Right kidney (tissue), 1 donor: Measurements from ENCODE around the gene FAM120B.

Experiments used
- DNase-seq: peaks from one replicate; pipeline ENCODE4 v3.0.0-alpha.2; 2016

Gene FAM120B

DNA sequence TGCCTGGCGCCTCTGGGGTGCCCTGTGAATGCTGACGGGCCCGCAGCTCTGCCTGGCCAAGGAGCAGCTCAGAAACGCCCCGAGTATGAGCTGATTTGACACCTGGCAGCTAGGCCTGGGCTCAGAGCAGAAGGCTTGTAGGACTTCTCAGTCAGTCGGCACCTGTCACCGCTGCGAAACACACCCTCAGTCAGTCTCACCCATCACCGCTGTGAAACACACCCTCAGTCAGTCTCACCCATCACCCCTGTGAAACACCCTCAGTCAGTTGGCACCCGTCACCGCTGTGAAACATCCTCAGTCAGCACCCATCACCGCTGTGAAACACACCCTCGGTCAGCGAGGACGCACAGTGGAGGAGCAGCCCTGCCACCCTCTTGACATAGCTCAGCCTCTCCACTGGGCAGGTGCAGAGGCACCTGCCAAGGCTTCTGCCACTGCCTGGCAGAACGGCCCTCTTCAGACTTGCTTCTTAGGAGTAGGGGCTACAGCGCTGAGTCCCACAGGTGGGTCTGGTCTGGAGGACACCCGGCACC, 137.6 kb downstream of the FAM120B start:
- DNase-seq = no peak

DNA sequence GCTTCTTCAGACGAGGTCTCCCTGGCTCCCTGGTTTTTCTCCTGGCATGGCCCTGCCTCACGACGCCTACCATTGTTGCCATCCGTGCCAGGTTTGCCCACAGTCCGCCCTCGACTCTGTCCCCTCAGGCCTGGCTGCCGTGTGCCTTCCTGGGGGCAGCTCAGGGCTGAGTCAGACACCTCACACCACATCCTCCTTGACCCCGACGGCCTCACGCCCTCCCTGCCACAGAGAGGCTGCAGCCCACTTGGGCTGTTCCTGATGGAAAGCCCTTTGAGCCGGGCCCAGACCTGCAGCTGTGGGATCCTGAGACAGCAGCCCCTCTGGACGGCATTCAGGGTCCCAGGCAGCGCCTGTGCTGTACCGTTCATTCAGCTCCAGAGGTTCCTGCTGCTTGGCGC, 138.3 kb downstream of the FAM120B start:
- no peak for DNase-seq

DNA sequence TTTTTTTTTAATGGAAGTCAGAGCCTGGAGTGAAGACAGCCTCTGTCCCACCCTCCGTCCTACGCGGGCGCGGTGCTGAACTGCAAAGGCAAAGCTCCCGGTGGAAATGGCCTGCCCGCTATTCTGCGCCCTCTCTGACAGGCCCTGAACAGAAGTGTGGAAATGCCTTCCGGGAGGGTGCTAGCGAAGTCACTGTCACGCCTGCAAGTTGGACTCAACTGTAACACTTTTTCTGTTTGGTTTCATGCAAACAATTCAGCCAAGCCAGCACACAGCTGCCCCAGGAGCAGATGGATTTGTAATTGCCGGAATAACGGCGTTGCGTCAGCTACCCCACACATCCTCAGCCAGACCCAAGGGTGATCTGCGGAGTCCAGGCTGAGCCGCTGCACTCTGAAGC, 138.9 kb downstream of the FAM120B start:
- no peak for DNase-seq

DNA sequence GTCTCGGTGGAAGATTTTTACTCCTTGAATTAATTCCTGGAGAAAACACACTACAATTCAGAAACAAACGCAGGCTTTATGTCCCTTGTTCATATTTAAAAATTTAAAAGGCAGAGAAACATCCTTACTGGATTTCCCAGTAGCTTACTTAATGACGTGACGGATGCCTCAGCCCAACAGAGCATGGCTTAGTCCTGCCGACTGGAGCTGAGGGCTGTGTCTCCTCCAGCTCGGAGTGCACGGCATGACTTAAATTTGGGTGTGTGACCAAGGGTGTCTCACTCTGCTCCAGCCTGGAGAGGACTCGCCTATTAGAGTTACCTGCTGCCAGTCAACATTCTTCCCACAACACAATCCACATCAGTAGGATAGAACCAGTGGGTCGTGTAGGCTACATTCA, 139.4 kb downstream of the FAM120B start:
- DNase-seq = no peak

DNA sequence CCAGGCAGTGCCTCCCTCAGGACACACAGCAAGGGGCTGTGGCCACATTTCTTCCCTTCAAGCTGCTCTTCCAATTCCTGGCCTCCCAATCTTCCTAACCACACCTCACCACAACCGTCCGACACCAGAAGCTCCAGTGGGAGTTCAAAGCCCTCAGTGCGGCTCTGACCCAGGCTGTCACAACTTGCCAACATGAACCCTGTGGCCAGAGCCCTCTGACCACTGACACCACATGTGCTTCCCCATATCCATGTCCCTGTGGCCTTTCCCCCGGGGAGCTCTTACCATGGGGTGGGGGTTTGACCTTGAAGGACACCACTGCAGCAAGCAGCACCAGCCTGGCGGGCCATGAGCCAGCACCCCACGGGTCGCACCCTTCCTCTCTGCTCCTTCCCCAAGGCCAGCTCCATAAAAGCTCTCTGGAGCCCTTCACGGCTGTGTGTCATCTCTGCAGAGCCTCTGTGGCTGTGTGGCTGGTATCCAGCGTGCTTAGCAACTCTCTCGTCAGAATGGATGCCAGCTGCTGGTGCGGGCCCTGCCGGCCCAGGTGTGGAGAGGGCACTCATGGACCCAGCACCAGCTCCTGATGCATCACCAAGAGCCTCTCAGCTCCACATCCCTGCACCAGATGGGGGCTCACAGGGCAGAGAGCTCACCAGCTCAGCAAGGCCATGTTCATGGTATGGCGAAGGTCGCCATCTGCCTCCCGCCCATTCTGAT, 140.4 kb downstream of the FAM120B start:
- no peak for DNase-seq

DNA sequence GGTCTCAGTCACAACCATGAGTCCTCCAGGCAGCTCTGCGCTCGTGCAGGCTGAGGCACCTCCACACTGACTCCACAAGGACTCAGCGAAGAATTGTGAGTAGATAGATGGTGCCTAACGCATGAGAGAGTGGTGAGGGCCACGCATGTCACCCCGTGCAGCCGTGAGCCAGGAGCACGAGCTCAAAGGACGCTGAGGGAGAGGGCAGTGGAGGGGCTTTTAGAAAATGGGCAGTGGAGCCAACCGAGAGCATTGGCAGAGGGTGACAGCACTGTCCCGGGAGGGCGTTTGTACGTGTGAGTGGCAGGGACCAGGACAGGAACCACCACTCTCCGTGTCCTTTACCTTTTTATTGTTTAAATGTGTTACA, 141.0 kb downstream of the FAM120B start:
- DNase-seq = no peak

DNA sequence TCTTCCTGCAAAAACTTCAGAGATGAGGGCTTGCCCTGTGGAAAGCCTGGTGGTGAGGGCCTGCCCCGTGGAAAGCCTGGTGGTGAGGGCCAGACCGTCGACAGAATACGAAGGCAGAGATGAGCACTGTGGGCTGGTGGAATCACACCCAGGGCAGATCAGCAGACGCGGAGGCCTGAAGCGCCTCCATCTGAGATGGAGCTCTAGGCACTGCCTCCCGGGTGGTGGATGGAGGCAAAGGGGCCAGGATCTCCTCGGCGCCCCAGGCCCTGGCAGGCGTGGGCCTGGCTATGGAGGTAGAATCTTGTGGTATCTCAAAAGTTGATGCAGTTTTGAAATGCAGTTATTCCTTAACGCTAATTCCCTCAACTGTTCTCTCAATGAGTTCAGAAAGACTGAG, 141.8 kb downstream of the FAM120B start:
- DNase-seq = no peak

DNA sequence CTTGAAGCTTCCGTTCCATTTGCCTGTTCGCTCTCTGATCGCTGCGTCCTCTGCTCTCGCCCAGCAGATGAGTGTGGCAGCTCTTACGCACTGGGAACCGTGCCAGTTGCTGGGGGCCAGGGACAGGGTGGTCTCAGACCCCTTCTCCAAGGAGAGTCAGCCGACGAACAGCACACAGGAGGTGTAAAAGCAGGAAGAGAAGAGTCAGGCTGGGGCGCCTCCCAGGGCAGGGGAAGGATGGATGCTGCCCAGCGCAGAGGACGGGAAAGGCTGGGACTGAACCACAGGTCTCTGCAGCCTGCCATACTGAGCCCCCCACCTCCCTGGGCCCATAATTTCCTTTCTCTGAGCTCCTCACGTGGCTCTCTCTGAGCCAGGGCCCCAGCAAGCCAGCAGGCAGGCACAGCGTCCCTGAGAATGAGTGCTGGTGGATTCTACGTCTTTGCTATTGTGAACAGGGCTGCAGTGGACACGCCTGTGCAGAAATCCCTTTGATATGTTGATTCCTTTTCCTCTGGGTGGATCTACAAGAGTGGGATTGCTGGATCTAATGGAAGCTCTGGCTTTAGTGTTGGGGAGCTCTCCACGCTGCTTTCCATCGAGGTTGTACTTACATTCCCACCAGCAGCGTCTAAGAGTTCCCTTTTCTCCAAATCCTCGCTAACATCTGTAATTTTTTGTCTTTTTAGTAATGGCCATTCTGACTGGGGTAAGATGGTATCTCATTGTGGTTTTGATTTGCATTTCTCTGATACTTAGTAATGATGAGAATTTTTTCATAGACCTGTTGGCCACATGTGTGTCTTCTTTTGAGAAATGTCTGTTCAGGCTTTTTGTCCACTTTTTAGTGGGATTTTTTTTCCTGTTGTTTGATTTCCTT, 142.4 kb downstream of the FAM120B start:
- DNase-seq = no peak

DNA sequence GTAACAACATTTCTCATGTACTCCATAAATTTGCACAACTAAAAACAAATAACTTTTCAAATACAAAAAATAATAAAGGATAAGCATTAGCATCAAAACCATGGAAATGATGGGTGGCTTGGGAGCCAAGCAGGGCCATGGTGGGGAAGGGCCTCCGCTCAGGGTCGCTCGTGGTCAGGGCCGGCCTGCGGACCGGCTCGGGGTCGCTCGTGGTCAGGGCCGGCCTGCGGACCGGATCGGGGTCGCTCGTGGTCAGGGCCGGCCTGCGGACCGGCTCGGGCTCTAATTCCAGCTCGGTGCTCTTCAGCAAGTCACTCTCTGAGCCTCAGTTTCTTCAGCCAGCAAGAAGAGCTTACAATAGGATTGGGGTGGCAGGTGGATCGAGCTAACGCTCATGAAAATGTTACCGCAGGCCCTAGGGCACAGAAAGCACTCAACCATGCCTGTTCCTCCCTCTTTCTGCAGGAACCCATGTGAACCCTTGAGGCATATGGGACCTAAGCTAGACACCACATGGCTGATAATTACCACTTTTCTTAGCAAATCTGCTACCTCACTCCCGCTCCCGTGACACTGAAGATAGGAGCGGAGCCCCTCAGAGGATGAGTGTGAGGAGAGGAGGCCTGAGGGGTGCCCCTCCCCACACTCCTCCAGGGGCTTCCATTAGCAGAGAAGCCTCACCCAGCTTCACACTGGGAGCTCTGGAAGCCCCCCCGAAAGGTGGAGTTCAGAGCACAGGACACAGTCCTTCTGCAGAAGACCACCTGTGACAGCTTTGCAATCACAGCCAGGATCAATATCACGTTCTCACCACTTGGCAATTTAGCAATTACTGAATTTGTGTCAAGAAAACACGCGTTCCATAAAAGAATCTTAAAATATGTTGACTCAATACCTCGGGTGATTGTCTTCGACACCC, 143.5 kb downstream of the FAM120B start:
- no peak for DNase-seq

DNA sequence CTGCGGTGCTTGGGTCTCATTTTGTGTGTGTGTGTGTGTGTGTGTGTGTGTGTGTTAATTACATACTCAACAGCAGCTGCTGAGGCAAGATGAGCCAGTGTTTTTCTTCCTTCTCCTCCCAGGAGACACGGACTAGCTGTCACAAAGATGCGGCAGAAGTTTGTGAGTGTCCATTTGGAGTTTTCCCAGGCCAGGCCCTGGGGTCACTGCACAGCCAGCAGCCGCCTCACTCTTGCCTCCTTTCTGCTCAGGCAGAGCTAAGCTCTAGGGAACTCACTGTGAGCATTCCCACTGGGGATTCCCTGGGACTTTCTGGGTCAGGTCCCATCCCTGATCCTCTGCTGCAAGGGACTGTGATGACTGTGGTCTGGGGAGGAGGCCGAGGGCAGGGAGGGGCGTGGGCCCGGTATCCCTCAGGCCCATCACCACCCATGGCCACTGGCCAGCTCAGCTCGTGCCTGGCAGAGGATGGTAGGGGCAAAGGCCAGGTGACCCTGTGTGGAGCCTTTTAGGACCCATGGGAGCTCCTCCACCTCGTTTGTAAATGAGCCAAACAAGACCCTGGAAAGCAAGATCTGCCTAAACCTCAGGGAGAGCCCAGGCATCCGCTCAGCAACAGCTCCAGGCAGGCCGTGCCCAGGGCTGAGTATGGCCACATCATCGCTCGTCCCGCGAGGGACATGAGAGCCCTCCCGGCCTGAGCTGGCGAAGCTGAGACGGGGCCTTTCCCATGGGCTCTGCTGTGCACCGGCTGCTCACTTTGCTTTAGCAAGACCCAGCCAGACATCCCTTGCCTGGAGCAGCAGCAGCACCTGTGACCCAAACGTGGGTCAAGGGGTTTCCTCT, 144.6 kb downstream of the FAM120B start:
- DNase-seq = no peak

DNA sequence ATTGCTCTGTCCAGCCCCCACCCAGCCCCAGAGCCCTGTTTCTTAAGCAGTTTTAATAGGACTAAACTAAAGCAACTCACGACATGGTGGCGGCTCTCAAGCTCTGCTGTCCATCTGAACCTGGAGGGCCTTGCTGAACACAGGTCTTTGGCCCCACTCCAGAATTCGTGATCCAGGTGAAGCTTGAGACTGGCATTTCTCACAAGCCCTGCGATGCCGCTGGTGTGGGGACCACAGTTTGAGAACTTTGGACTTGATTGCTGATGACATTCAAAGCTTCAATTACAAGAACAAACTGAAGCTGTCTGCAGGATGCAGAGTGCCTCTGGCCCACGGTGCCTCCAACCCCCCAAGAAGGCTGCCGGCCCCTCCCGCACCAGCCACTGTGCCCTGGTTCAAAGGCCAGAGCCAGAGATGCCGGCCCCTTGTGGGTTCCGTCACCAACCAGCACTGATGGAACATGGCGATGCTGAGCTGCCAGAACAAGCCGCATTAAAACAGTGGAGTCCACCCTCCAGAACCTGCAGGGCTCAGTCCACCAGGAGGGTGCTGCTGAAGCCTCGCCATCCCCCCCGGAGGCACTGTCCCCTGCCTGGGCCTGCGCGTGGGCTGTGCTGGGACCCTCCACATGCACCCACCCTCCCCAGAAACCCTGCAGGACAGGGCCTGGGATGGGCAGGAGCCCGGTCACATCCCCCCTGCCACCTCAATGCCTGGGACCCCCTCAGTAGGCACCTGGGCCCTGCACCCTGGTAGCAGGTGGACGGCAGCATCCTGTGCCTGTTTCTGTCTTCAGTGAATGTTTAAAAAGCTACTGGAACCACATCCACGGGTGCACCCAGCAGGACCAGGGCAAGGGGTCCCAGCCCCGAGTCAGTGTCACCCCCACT, 145.4 kb downstream of the FAM120B start:
- DNase-seq = no peak

DNA sequence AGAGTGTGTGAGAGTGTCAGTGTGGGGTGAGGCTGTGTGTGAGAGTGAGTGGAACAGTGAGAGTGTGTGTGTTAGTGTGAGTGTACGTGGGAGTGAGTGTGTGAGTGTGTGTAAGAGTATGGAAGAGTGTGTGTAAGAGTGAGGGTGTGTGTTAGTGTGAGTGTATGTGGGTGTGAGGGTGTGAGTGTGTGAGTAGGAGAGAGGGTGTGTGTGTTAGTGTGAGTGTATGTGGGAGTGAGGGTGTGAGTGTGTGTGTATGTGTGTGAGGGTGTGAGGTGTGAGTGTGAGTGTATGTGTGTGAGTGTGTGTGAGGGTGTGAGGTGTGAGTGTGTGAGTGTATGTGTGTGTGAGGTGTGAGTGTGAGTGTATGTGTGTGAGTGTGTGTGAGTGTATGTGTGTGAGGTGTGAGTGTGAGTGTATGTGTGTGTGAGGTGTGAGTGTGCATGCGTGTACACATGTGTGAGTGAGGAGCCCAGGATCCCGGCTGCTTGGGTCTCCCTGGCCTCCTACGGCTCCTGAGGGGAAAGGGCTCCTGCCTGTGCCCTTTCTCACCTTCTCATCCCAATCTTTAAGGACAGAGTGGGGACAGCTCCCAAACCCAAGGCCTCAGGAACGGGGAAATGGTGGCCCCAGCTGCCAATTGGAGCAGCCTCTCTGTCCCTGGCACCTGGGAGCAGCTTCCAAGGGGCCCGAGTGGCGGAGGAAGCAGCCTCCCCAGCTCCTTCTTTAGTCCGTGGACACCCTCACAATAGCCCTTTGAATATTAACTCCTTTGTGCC, 146.4 kb downstream of the FAM120B start:
- DNase-seq = no peak

DNA sequence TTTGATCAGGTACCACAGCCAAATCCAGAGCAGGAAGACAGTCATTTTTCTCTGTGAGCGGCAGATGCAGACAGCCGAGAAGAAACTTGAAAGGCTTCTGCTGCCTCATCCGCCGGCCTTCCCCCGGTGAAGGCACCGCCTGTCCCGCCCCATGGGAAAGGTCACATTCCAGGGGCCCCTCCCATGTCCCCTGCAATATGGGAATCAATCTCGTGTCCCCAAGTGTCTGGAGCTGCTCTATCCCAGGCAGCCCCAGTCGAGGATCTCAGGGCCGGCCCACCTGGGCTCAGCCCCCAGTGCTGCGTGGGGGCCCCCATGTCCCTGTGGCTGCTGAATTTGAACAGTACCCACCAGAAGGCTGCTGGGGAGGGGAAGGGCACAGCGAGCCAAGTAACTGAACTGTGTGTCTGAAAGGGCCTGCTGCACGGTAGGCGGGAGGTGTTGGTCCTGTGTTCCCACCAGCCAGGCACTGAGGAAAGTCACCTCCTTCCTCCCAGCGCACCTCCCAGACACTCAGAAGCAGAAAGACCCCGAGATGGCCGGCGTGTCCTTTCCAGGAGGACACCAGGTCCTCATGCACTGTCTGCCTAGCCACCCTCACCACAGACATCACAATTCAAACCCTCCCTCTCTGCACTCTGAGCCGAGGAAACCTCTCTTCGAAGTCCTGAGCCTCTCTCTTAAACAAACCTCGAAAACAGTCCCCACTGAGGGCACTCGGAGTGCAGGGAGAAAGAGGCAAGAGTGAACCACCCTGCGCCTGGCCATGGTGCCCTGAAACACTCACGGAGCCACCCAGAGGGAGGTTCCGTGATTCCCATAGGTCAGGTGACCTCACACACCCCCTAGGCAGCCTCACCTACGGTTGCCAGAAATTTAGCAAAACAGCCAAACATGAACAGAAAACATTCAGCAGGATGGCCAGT, 147.3 kb downstream of the FAM120B start:
- no peak for DNase-seq

DNA sequence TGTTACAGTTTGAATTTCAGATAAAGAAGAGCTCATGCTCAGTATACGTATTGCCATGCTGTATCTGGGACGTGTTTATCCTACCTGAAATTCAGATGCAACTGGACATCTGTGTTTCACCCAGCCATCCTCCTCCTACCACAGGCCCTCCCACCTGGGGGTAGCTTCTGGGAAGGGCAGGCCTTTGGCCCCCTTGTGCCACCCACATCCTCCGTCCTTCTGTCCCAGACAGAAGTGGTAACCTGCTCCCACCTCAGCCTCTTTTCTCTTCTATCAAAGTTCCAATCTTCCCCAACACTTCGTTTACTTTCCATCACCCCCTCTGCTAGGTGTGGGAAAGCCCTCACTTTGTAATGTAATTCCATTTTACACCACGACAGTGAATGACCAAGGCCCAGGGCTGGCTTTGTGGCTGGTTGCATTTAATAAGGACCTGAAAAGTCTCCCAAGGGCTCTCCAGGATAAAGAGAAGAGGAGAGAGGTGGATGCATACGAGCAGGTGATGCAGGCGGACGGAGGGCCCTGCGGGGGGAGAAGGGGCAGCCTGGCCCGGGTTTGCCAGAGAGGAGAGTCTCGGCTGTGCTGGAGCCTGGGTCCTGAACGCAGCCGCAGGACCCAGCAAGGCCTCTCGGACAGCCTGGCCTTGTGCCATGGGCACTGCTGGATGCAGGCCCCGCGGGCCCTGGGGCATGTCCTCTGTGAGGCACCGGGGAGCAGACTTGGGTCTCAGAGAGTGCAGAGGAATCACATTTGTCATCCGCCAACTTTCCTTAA, 148.1 kb downstream of the FAM120B start:
- no peak for DNase-seq

DNA sequence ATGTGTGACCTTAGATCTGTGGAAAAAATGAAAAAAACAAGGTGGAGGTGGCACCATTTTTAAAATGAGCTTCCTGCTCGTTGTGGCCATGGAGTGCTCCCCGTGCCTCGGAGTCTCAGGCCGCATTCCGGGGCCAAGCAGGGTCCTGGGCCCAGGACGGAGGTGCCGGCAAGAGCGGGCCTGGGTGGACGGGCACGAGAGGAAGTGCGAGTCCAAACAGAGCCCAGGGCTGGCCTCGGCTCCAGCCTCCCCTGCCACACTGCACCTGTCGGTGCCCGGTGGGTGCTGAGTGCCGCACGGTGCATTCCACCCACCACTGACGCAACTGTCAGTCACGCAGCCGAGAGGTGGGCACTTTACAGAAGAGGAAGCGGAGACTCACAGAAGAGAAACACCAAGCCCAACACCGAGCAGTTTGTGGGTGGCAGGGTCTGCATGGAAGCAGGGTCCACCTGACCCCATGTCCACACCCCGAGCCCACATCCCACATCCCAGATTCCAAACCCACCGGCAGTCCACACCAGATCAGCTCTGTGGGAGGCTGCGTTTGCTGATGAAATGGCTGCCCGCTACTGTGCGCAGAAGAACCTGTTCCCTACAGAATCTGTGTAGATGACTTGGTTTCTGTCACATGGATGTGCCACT, 148.9 kb downstream of the FAM120B start:
- DNase-seq = no peak

DNA sequence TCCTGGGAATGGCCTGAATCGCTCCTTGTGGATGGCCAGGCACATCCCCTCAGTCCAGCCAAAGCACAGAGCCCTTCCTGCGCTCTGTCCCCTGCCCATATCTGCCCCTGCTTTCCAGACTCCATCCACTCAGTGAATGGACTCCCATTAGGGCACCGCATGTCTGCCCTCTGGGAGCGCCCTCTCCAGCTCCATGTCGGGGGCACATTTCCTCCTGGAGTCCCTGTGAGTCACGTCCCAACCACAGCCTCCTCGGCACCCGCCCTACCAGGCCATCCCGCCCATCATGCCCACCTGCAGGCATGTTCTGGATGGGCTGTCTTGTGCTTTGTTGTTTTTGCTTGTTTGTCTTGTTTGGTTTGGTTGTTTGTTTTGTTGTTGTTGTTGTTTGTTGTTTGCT, 149.8 kb downstream of the FAM120B start:
- DNase-seq = no peak
